ENCODE results near the gene SUPT20HL1.
"Not testable (repeated sequence)": the region's sequence is repeated elsewhere in the genome, so short reads cannot be mapped to it uniquely, and the experiment has no call there.

GRCh38 chrX:24312249-24312607 is 48.2 kb upstream of the SUPT20HL1 start:
- TF ChIP-seq, protein P1, sequence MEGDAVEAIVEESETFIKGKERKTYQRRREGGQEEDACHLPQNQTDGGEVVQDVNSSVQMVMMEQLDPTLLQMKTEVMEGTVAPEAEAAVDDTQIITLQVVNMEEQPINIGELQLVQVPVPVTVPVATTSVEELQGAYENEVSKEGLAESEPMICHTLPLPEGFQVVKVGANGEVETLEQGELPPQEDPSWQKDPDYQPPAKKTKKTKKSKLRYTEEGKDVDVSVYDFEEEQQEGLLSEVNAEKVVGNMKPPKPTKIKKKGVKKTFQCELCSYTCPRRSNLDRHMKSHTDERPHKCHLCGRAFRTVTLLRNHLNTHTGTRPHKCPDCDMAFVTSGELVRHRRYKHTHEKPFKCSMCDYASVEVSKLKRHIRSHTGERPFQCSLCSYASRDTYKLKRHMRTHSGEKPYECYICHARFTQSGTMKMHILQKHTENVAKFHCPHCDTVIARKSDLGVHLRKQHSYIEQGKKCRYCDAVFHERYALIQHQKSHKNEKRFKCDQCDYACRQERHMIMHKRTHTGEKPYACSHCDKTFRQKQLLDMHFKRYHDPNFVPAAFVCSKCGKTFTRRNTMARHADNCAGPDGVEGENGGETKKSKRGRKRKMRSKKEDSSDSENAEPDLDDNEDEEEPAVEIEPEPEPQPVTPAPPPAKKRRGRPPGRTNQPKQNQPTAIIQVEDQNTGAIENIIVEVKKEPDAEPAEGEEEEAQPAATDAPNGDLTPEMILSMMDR (conservative IDR thresholded peaks at IDR 0.05): not testable (repeated sequence)
- not testable (repeated sequence) for TF ChIP-seq ZFX (IDR thresholded peaks at IDR 0.05)

Data from C4-2B (cell line).